ENCODE data around the gene TCEAL4. TPM values are rescaled to one million over a fixed set of nuclear protein-coding genes. Genes with fewer than 3 reads are reported as not detected.

The TCEAL4 gene
- total and polyA plus RNA-seq, 2 of the 13 experiments (the other 11 are each of a cell fraction or from before 2014, with no cell fraction given): 12.6 to 31.0 TPM

- TF ChIP-seq NONO (IDR thresholded peaks at IDR 0.05) (no peak), NONO (CRISPR knock-in tag; conservative IDR thresholded peaks at IDR 0.05) (no peak), NR2F1 (CRISPR knock-in tag; IDR thresholded peaks at IDR 0.05) (no peak), ZNF343 (CRISPR knock-in tag; IDR thresholded peaks at IDR 0.05) (no peak), PHF8 (CRISPR knock-in tag; IDR thresholded peaks at IDR 0.05) (peak; percentile 38; the same call in 1 of the 2 replicates), HDAC1 (CRISPR knock-in tag; IDR thresholded peaks at IDR 0.05) (no peak), POLR2AphosphoS5 (IDR thresholded peaks at IDR 0.05; ENCODE audit: low read depth, low read length) (peak; percentile 58), TOE1 (CRISPR knock-in tag; IDR thresholded peaks at IDR 0.05) (no peak), RNF2 (conservative IDR thresholded peaks at IDR 0.05; ENCODE audit: low read depth) (no peak), DPF2 (CRISPR knock-in tag; IDR thresholded peaks at IDR 0.05; ENCODE audit: borderline replicate concordance, low read depth) (no peak), ZMYM4 (CRISPR knock-in tag; IDR thresholded peaks at IDR 0.05) (0 out of 2 replicates have a peak, but pooled peaks have one; percentile 24), GABPB1 (CRISPR knock-in tag; IDR thresholded peaks at IDR 0.05) (no peak), MLX (CRISPR knock-in tag; IDR thresholded peaks at IDR 0.05) (peak; percentile 72), HNRNPLL (IDR thresholded peaks at IDR 0.05; ENCODE audit: low read depth, low read length, poor library complexity, severe bottlenecking) (peak; percentile 76), RBM22 (optimal IDR thresholded peaks at IDR 0.05; ENCODE audit: low read length) (no peak), CENPBD1 (CRISPR knock-in tag; IDR thresholded peaks at IDR 0.05; ENCODE audit: borderline replicate concordance, low read depth) (no peak), ZNF83 (CRISPR knock-in tag; IDR thresholded peaks at IDR 0.05; ENCODE audit: borderline replicate concordance) (no peak), ZNF543 (CRISPR knock-in tag; IDR thresholded peaks at IDR 0.05) (no peak)
- TF ChIP-seq, protein P1, sequence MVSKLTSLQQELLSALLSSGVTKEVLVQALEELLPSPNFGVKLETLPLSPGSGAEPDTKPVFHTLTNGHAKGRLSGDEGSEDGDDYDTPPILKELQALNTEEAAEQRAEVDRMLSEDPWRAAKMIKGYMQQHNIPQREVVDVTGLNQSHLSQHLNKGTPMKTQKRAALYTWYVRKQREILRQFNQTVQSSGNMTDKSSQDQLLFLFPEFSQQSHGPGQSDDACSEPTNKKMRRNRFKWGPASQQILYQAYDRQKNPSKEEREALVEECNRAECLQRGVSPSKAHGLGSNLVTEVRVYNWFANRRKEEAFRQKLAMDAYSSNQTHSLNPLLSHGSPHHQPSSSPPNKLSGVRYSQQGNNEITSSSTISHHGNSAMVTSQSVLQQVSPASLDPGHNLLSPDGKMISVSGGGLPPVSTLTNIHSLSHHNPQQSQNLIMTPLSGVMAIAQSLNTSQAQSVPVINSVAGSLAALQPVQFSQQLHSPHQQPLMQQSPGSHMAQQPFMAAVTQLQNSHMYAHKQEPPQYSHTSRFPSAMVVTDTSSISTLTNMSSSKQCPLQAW (CRISPR knock-in tag; IDR thresholded peaks at IDR 0.05): no peak
- TF ChIP-seq, protein P2, sequence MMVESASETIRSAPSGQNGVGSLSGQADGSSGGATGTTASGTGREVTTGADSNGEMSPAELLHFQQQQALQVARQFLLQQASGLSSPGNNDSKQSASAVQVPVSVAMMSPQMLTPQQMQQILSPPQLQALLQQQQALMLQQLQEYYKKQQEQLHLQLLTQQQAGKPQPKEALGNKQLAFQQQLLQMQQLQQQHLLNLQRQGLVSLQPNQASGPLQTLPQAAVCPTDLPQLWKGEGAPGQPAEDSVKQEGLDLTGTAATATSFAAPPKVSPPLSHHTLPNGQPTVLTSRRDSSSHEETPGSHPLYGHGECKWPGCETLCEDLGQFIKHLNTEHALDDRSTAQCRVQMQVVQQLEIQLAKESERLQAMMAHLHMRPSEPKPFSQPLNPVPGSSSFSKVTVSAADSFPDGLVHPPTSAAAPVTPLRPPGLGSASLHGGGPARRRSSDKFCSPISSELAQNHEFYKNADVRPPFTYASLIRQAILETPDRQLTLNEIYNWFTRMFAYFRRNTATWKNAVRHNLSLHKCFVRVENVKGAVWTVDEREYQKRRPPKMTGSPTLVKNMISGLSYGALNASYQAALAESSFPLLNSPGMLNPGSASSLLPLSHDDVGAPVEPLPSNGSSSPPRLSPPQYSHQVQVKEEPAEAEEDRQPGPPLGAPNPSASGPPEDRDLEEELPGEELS (CRISPR knock-in tag; IDR thresholded peaks at IDR 0.05): no peak
- TF ChIP-seq, protein P3, sequence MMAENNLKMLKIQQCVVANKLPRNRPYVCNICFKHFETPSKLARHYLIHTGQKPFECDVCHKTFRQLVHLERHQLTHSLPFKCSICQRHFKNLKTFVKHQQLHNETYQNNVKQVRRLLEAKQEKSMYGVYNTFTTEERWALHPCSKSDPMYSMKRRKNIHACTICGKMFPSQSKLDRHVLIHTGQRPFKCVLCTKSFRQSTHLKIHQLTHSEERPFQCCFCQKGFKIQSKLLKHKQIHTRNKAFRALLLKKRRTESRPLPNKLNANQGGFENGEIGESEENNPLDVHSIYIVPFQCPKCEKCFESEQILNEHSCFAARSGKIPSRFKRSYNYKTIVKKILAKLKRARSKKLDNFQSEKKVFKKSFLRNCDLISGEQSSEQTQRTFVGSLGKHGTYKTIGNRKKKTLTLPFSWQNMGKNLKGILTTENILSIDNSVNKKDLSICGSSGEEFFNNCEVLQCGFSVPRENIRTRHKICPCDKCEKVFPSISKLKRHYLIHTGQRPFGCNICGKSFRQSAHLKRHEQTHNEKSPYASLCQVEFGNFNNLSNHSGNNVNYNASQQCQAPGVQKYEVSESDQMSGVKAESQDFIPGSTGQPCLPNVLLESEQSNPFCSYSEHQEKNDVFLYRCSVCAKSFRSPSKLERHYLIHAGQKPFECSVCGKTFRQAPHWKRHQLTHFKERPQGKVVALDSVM (CRISPR knock-in tag; IDR thresholded peaks at IDR 0.05): no peak
Measured at GRCh38 chrX:103585411-103586313, at the start of gene TCEAL4 (continued).

Data from HepG2 (cell line).